ENCODE measurements around the gene CAPNS2. TPM values are rescaled to one million over a fixed set of nuclear protein-coding genes. Genes with fewer than 3 reads are reported as not detected.

The CAPNS2 gene
- total and polyA plus RNA-seq, 4 donors = 0.45 to 2.5 TPM; not detected in 2

DNA sequence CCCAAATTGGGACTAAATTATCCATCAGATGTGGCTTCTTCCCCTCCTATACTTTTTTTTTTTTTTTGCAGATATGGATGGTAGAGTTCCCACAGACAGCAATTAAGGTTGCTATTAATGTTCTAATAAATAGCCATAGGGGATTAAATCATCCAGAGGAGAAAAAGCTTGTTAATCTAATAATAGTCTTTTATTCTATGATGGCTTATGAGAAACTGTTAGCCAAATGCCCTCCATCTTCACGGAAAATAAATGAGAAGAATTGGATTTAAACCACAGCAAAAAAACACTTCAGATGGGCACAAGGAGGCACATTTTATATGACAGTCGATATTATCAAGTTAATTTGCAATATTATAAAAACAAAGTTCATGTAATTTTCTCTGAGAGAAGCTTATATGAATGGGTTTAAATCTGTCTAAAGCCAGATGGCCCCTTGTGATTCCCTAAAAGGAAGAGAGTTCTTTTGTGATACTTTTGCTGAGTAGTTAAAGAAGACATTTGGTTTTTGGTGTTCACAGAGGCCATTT lies 5.1 kb upstream of the CAPNS2 start:
- DNase-seq (no peak), ATAC-seq (ENCODE audit: low FRiP score) (no peak)
- peaks cover 0 to 2% of the 10 kb centered on the region in 2 donors for H3K4me1 ChIP-seq (ENCODE audit: control insufficient read depth in 1 of 2, insufficient read depth in 2 of 2, low read length in 2 of 2)
- 88 to 95% methylated on average over 2 of the region's 2 CpGs for WGBS, 2 donors
- no peaks in the 10 kb centered on the region for H3K27me3 ChIP-seq (ENCODE audit: control insufficient read depth in 1 of 2, insufficient read depth in 2 of 2, low read length in 1 of 2)
- no peak overlapping the region for H3K4me3 ChIP-seq (ENCODE audit: low read length in 2 of 2)
- intact Hi-C loops (cut with DNase I) = no loop called here
- H3K9me3 ChIP-seq (ENCODE audit: control insufficient read depth, low read length) = no peaks in the 10 kb centered on the region
- no peak overlapping the region for H3K27ac ChIP-seq (ENCODE audit: low read depth in 1 of 2, low read length in 2 of 2)
- H3K36me3 ChIP-seq (ENCODE audit: control insufficient read depth in 1 of 2, insufficient read depth in 2 of 2, low read length in 1 of 2) = no peaks in the 10 kb centered on the region

DNA sequence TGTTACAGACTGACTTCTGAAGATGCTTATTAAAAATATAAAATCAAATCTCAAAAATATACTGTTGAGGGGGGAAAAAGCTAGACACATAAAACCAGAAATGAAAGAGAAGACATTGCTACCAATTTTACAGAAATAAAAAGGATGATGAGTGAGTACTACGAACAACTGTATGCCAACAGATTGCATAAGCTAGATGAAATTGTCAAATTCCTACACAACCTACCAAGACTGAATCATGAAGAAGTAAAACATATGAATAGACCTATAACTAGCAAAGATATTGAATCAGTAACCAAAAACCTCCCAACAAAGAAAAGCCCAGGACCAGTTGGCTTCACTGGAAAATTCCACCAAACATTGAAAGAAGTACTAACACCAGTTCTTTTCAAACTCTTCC lies 3.5 kb upstream of the CAPNS2 start:
- WGBS, 2 donors = 94 to 97% methylated on average over 1 of the region's 1 CpG
- H3K4me1 ChIP-seq (ENCODE audit: control insufficient read depth in 1 of 2, insufficient read depth in 2 of 2, low read length in 2 of 2) = peaks cover 0 to 2% of the 10 kb centered on the region in 2 donors

DNA sequence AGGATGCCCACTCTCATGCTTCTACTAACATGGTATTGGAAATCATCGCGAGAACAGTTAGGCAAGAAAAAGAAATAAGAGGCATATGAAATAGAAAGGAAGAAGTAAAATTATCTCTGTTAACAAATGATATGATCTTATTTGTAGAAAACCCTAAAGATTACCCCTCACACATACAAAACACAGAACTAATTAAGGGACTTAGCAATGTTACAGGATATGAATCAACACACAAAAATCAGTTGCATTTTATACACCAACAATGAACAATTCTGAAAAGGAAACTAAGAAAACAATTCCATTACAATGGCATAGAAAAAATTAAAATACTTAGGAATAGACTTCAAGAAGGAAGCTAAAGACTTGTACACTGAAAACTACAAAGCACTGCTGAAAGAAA lies 2.7 kb upstream of the CAPNS2 start:
- no peaks in the 10 kb centered on the region for H3K4me1 ChIP-seq (ENCODE audit: control insufficient read depth in 1 of 2, insufficient read depth in 2 of 2, low read length in 2 of 2)
- peaks cover 0 to 2% of the 10 kb centered on the region in 2 donors for H3K36me3 ChIP-seq (ENCODE audit: control insufficient read depth in 1 of 2, insufficient read depth in 2 of 2, low read length in 1 of 2)
- ATAC-seq (ENCODE audit: low FRiP score) (no peak), DNase-seq (no peak)
- no peak overlapping the region for H3K27ac ChIP-seq (ENCODE audit: low read depth in 1 of 2, low read length in 2 of 2)
- no peak overlapping the region for H3K4me3 ChIP-seq (ENCODE audit: low read length in 2 of 2)
- intact Hi-C loops (cut with DNase I) = no loop called here
- H3K27me3 ChIP-seq (ENCODE audit: control insufficient read depth in 1 of 2, insufficient read depth in 2 of 2, low read length in 1 of 2) = no peaks in the 10 kb centered on the region
- WGBS, 2 donors = 95% methylated on average over 2 of the region's 2 CpGs
- H3K9me3 ChIP-seq (ENCODE audit: control insufficient read depth, low read length) = no peaks in the 10 kb centered on the region

More for the DNA sequence above, 3.5 kb upstream of the CAPNS2 start:
- DNase-seq (no peak), ATAC-seq (ENCODE audit: low FRiP score) (no peak)
- intact Hi-C loops (cut with DNase I) = no loop called here
- no peak overlapping the region for H3K27ac ChIP-seq (ENCODE audit: low read depth in 1 of 2, low read length in 2 of 2)
- peaks cover 0 to 2% of the 10 kb centered on the region in 2 donors for H3K36me3 ChIP-seq (ENCODE audit: control insufficient read depth in 1 of 2, insufficient read depth in 2 of 2, low read length in 1 of 2)
- no peaks in the 10 kb centered on the region for H3K9me3 ChIP-seq (ENCODE audit: control insufficient read depth, low read length)
- H3K27me3 ChIP-seq (ENCODE audit: control insufficient read depth in 1 of 2, insufficient read depth in 2 of 2, low read length in 1 of 2) = no peaks in the 10 kb centered on the region
- H3K4me3 ChIP-seq (ENCODE audit: low read length in 2 of 2) = no peak overlapping the region

DNA sequence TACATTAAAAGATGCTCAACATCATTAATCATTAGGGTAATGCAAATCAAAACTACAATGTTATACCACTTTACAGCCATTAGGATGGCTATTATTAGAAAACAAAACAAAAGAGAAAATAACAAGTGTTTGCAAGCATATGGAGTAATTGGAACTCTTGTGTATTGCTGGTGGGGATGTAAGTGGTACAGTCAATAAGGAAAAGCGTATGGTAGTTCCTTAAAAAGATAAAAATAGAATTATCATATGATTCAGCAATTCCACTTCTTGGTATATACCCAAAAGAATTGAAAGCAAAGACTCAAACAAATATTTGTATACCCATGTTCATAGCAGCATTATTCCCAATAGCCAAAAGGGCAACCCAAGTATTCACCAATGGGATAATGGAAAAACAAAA lies 1.4 kb upstream of the CAPNS2 start:
- no peak for DNase-seq
- Histone ChIP-seq H3K27me3 (ENCODE audit: control insufficient read depth in 1 of 2, insufficient read depth in 2 of 2, low read length in 1 of 2) (no peaks in the 10 kb centered on the region), H3K4me1 (ENCODE audit: control insufficient read depth in 1 of 2, insufficient read depth in 2 of 2, low read length in 2 of 2) (no peaks in the 10 kb centered on the region), H3K27ac (ENCODE audit: low read depth in 1 of 2, low read length in 2 of 2) (no peak overlapping the region), H3K9me3 (ENCODE audit: control insufficient read depth, low read length) (no peaks in the 10 kb centered on the region), H3K36me3 (ENCODE audit: control insufficient read depth in 1 of 2, insufficient read depth in 2 of 2, low read length in 1 of 2) (peaks cover 0 to 2% of the 10 kb centered on the region in 2 donors), H3K4me3 (ENCODE audit: low read length in 2 of 2) (no peak overlapping the region)
- ATAC-seq (ENCODE audit: low FRiP score) = no peak
- WGBS, 2 donors = 83 to 91% methylated on average over 1 of the region's 1 CpG
- intact Hi-C loops (cut with DNase I) = no loop called here

DNA sequence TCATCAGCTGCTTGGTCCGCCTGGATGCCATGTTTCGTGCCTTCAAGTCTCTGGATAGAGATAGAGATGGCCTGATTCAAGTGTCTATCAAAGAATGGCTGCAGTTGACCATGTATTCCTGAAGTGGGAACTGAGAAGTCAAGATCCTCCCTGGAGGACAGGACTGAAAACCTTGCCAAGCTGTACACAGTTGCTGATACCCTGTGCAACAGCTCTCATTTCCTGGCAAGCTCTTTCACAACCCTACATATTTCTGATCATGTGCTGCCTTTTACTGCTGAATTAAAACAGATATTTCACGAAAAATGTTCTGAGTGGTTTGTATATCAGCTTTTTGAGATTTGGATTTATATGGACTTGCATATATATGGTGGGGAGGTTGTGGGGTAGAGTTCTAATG lies 898 bp downstream of the CAPNS2 start:
- peaks cover 0 to 2% of the 10 kb centered on the region in 2 donors for H3K36me3 ChIP-seq (ENCODE audit: control insufficient read depth in 1 of 2, insufficient read depth in 2 of 2, low read length in 1 of 2)
- WGBS, 2 donors = 84 to 87% methylated on average over 3 of the region's 3 CpGs
- no peaks in the 10 kb centered on the region for H3K27me3 ChIP-seq (ENCODE audit: control insufficient read depth in 1 of 2, insufficient read depth in 2 of 2, low read length in 1 of 2)
- H3K27ac ChIP-seq (ENCODE audit: low read depth in 1 of 2, low read length in 2 of 2) = no peak overlapping the region
- intact Hi-C loops (cut with DNase I) = no loop called here
- no peak for DNase-seq
- no peaks in the 10 kb centered on the region for H3K4me1 ChIP-seq (ENCODE audit: control insufficient read depth in 1 of 2, insufficient read depth in 2 of 2, low read length in 2 of 2)
- no peak for ATAC-seq (ENCODE audit: low FRiP score)
- no peak overlapping the region for H3K4me3 ChIP-seq (ENCODE audit: low read length in 2 of 2)
- no peaks in the 10 kb centered on the region for H3K9me3 ChIP-seq (ENCODE audit: control insufficient read depth, low read length)

DNA sequence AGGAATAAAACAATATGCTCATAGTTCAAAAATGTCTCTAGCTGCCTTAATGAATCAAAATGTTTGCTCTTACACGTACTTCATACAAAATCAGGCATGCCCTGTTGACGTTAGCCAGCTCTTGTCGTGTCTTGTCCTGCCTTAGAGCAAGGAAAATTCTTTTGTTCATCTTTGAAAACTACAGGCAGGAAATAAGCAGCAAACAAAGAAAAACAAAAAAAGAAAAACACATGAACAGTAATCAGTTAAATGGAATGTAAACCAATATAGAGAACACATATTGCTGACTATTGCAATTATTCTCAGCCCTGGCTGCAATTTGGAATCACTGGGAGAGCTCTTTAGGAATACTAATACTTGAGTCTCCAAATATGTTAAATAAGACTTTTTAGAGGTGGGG lies 1.7 kb downstream of the CAPNS2 start:
- WGBS, 2 donors = 81 to 87% methylated on average over 3 of the region's 3 CpGs
- no peak for DNase-seq
- intact Hi-C loops (cut with DNase I) = no loop called here
- ATAC-seq (ENCODE audit: low FRiP score) = no peak
- H3K27ac ChIP-seq (ENCODE audit: low read depth in 1 of 2, low read length in 2 of 2) = no peak overlapping the region
- H3K36me3 ChIP-seq (ENCODE audit: control insufficient read depth in 1 of 2, insufficient read depth in 2 of 2, low read length in 1 of 2) = peaks cover 0 to 2% of the 10 kb centered on the region in 2 donors
- H3K9me3 ChIP-seq (ENCODE audit: control insufficient read depth, low read length) = no peaks in the 10 kb centered on the region
- H3K27me3 ChIP-seq (ENCODE audit: control insufficient read depth in 1 of 2, insufficient read depth in 2 of 2, low read length in 1 of 2) = no peaks in the 10 kb centered on the region
- no peak overlapping the region for H3K4me3 ChIP-seq (ENCODE audit: low read length in 2 of 2)
- no peaks in the 10 kb centered on the region for H3K4me1 ChIP-seq (ENCODE audit: control insufficient read depth in 1 of 2, insufficient read depth in 2 of 2, low read length in 2 of 2)

DNA sequence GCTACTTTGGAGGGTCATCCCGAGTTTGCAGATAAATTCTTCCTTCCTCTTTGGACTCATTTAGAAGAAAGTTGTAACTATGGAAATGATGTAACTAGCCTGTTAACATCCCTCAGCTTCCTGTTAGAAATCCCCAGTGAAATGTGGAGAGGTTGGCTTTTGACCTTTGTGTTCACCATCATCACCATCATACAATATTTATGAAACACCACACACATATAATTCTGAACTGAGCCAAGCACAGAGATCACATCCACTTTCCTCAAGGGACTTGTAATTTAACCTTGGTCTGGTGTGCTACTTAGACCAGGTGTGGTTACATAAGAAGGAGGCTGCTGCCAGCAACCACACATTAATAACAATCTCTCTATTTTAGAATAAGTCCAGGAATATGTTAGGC lies 2.5 kb downstream of the CAPNS2 start:
- intact Hi-C loops (cut with DNase I) = no loop called here
- DNase-seq = no peak
- no peak for ATAC-seq (ENCODE audit: low FRiP score)

DNA sequence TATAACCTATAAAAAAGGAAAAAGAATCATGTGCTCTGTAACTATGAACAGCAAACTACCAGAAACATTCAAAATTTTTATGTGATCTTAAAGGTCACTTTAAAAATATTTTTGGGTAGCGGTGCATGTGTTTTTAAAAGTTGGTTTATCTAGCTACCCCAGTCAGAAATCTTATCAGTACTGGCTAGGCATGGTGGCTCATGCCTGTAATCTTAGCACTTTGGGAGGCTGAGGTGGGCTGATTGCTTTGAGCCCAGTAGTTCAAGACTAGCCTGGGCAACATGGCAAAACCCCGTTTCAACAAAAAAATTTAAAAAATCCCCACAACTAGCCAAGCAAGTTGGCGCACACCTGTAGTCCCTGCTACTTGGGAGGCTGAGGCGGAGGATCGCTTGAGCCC lies 3.7 kb downstream of the CAPNS2 start:
- Histone ChIP-seq H3K27ac (ENCODE audit: low read depth in 1 of 2, low read length in 2 of 2) (no peak overlapping the region), H3K9me3 (ENCODE audit: control insufficient read depth, low read length) (no peaks in the 10 kb centered on the region), H3K36me3 (ENCODE audit: control insufficient read depth in 1 of 2, insufficient read depth in 2 of 2, low read length in 1 of 2) (peaks cover 0 to 2% of the 10 kb centered on the region in 2 donors), H3K4me3 (ENCODE audit: low read length in 2 of 2) (no peak overlapping the region), H3K27me3 (ENCODE audit: control insufficient read depth in 1 of 2, insufficient read depth in 2 of 2, low read length in 1 of 2) (no peaks in the 10 kb centered on the region), H3K4me1 (ENCODE audit: control insufficient read depth in 1 of 2, insufficient read depth in 2 of 2, low read length in 2 of 2) (no peaks in the 10 kb centered on the region)
- DNase-seq (no peak), ATAC-seq (ENCODE audit: low FRiP score) (no peak)
- WGBS, 2 donors = 74 to 75% methylated on average over 5 of the region's 5 CpGs
- intact Hi-C loops (cut with DNase I) = no loop called here

More for the DNA sequence above, 2.5 kb downstream of the CAPNS2 start:
- WGBS, 2 donors = 57 to 65% methylated on average over 1 of the region's 1 CpG
- Histone ChIP-seq H3K4me1 (ENCODE audit: control insufficient read depth in 1 of 2, insufficient read depth in 2 of 2, low read length in 2 of 2) (no peaks in the 10 kb centered on the region), H3K36me3 (ENCODE audit: control insufficient read depth in 1 of 2, insufficient read depth in 2 of 2, low read length in 1 of 2) (peaks cover 0 to 2% of the 10 kb centered on the region in 2 donors), H3K27me3 (ENCODE audit: control insufficient read depth in 1 of 2, insufficient read depth in 2 of 2, low read length in 1 of 2) (no peaks in the 10 kb centered on the region), H3K4me3 (ENCODE audit: low read length in 2 of 2) (no peak overlapping the region), H3K27ac (ENCODE audit: low read depth in 1 of 2, low read length in 2 of 2) (no peak overlapping the region), H3K9me3 (ENCODE audit: control insufficient read depth, low read length) (no peaks in the 10 kb centered on the region)

DNA sequence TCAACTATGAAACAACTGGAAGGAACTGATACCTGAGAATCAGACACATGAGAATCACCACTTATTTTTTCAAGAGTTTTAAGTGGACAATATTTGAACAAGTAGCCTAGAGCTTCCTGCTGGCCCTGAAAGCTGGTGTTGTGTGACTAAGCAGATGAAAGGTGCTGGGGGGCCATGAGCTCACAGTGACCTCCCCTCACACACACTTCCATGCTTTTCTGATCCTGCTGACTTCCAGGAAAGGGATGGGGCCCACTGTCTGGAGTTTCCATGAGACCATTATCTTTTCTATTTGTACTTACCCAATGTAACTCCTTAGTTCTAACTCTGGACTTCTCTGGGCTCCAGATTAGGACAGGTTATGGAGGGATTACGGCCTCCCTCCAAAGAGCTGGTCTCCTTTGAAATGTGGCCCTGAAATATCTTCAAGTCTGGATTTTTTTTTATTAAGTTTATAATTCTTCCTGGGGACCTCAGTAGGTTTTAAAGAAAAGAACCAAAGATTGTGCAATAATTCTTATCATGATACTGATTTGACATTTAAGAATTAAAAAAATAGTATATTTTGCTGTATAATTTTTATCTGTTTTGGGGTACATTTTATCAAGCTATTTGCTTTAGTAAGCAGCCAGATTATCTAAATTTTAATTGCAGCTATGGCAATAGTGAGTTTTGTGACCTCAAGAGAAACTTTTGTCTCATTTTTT lies 4.9 kb downstream of the CAPNS2 start:
- peaks cover 0 to 2% of the 10 kb centered on the region in 2 donors for H3K36me3 ChIP-seq (ENCODE audit: control insufficient read depth in 1 of 2, insufficient read depth in 2 of 2, low read length in 1 of 2)
- WGBS, 2 donors = 99 to 100% methylated on average over 1 of the region's 1 CpG
- no peak overlapping the region for H3K27ac ChIP-seq (ENCODE audit: low read depth in 1 of 2, low read length in 2 of 2)
- no peak for DNase-seq
- no peaks in the 10 kb centered on the region for H3K9me3 ChIP-seq (ENCODE audit: control insufficient read depth, low read length)
- no peak for ATAC-seq (ENCODE audit: low FRiP score)
- no peak overlapping the region for H3K4me3 ChIP-seq (ENCODE audit: low read length in 2 of 2)
- no peaks in the 10 kb centered on the region for H3K27me3 ChIP-seq (ENCODE audit: control insufficient read depth in 1 of 2, insufficient read depth in 2 of 2, low read length in 1 of 2)
- intact Hi-C loops (cut with DNase I) = no loop called here
- H3K4me1 ChIP-seq (ENCODE audit: control insufficient read depth in 1 of 2, insufficient read depth in 2 of 2, low read length in 2 of 2) = no peaks in the 10 kb centered on the region

All from aorta (tissue), 5 donors.